Measurements from ENCODE around the gene PLA2G2D.

The PLA2G2D gene

DNA sequence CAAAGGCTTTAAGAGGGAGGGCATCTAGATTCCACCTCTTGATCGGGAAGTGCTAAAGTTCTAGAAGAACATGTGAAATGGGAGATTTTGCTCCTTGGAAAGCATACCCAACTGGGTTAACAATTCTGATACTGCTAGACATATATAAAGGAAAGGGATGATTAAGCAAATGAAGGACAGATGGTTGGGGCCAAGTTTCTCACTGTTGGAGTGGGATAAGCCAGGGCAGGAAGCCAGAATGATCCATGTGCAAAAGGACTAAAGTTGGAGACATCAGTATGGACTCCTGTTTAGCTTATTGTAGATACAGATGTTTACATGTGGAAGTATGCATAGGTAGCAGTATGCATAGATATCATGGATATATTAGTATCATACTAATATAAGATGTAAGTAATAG, 32.5 kb downstream of the PLA2G2D start:
- no peak for DNase-seq (ENCODE audit: low spot score)

DNA sequence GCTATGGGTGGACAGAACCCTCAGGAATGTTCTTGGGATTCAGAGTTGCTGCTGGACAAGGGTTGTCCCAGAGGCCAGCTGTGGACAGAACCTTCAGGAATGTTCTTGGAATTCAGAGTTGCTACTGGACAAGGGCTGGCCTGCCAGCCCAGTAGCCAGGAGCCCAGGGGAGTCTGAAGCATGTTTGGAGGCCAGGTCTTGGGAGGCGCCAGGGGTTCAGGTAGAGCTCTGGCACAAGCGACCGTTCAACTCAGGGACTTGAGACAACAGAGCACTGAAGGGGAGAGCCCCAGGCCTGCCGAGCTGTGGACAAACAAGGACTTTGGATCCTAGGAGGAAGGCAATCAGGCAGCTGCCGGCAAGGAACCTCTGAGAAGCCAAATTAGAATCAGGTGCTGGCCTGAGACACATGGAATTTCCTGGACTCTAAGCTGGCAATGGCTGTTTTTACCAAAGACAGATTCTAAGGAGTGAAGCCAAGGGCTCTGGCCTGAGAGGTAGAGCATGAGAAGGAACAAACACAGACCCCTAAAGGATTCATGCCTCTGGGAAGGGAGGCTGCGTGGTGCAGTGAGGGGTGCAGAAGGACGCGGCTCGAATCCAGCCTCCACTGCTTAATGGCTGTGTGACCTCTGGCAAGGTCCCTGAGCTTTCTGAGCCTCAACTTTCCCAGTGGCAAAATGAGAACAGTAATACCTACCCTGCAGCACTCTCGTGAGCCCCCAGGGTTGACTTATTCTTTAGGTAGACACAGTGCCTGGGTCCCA, 36.0 kb downstream of the PLA2G2D start:
- DNase-seq (ENCODE audit: low spot score): no peak

- no peak for DNase-seq (ENCODE audit: low spot score)
Measured at GRCh38 chr1:20082772-20083171, 36.6 kb downstream of the PLA2G2D start.

GRCh38 chr1:20081353-20081810, 38.0 kb downstream of the PLA2G2D start:
- no peak for DNase-seq (ENCODE audit: low spot score)

- no peak for DNase-seq (ENCODE audit: low spot score)
Measured at GRCh38 chr1:20080441-20081352, 38.6 kb downstream of the PLA2G2D start.

DNA sequence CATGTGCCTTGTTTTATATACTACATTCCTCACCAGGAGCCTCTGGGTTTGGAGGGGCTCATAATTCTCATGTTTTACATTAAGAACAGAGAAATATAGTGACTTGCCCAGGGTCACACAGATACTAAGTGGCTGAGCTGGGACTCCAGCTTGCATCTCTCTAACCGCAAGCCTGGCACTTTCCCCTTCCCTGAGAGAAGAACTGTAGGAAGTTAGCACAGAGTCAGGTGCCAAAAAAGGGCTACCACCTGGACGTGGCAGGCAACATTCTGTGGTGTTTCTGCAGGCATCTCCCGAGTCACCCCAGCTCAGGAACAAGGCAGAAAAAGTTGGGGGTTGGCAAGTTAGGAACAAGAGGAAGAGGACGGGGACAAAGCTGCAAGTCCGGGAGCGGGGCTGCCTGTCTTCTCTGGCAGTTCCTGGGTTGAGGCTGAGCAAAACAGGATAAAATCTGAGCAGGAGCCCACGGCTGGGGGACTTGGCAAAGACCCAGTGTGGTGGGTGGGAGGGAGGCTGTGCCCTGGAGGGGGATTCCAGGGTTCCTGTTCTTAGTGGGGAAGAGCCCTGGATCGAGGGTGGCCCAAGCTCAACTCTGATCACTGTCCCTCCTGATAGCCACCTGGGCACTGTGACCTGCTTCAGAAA, 39.6 kb downstream of the PLA2G2D start:
- DNase-seq (ENCODE audit: low spot score): no peak

DNA sequence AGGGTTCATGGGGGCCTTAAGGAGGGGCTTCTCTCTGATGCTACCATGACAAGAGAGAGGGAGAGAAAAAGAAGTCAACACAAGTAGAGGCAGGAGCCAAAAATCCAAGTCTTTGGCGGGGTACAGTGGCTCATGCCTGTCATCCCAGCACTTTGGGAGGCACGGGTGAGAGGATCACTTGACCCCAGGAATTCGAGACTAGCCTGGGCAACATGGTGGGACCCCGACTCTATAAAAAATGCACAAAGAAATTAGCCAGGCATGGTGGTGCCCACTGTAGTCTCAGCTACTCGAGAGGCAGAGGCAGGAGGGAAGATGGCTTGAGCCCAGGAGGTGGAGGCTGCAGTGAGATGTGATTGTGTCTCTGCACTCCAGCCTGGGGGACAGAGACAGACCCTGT, 40.6 kb downstream of the PLA2G2D start:
- no peak for DNase-seq (ENCODE audit: low spot score)

DNA sequence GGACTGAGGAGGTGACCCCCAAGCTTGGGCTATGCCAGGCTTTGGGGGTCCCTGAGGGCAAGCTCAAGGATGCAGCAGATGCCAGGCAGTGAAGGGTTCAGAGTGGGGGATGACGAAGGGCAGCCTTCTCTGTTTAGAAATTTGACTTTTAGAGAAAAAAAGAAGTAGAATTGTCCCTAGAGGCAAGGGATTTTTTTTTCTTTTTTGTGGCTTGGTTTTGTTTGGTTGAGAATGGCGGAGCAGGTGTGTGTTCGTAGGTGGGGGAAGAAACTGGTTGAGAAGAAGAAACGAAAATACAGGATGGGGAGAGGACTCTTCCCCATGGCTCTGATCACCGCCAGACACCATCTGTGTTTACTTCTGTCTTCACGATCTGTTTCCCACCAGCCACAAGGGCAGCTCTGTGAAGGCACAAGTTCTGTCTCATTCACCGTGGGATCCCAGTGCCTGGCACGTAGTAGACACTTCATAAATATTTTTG, 41.1 kb downstream of the PLA2G2D start:
- peak; percentile 10 for DNase-seq (ENCODE audit: low spot score)

DNA sequence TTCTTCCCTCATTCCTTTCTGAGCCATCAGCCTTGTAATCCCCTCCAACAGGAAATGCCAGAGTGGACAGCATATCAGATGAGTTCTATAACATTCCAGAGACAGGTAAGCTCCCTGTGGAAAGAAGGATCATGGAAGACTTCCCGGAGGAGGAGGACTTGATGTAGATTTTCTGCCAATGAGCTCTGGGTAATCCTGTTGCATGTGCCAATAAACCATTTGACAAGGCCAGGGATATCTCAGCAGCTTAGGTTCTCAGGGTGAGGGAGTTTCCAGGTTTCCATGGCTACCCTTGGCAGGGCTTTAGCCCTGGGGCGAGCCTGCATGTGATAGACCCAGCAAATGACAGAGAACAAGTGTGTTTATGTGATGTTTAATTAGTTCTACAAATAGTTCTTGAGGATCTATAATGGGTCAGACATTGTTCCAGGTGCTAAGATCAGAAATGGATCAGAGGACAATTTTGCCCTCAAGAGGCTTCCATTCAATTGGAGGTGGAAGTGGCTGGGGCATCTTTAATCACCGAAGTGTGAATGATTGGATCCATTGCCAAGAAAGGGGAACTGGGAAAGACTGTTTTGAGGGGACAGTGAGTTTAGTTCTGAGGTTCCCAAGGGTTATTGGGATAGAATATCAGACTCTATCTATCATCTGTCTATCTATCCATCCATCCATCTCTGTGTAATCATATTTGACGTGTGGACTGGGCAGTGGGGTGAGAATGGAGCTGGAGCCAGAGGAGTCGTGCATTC, 42.5 kb downstream of the PLA2G2D start:
- peak; percentile 14 for DNase-seq (ENCODE audit: low spot score)

- DNase-seq (ENCODE audit: low spot score): no peak
Measured at GRCh38 chr1:20076223-20076622, 43.1 kb downstream of the PLA2G2D start.

DNA sequence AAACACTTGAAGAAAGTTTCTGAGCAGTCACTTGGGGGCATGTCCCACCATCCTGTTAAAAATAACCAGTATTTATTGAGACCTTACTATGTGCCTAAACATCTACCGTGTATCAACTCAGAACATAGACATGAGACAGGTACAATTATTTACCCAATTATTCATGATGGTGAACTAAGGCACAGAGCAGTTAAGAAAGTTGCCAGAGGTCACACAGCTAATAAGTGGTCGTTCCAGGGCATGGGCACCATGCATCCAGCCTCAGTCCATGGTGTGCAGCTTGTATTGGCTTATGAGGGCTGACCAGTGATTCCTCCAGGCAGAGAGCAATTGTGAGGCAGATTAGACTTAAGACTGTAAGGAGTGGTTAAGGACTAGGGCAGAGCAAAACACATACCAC, 44.0 kb downstream of the PLA2G2D start:
- DNase-seq (ENCODE audit: low spot score): no peak

- DNase-seq (ENCODE audit: low spot score): no peak
Measured at GRCh38 chr1:20074725-20075171, 44.6 kb downstream of the PLA2G2D start.

DNA sequence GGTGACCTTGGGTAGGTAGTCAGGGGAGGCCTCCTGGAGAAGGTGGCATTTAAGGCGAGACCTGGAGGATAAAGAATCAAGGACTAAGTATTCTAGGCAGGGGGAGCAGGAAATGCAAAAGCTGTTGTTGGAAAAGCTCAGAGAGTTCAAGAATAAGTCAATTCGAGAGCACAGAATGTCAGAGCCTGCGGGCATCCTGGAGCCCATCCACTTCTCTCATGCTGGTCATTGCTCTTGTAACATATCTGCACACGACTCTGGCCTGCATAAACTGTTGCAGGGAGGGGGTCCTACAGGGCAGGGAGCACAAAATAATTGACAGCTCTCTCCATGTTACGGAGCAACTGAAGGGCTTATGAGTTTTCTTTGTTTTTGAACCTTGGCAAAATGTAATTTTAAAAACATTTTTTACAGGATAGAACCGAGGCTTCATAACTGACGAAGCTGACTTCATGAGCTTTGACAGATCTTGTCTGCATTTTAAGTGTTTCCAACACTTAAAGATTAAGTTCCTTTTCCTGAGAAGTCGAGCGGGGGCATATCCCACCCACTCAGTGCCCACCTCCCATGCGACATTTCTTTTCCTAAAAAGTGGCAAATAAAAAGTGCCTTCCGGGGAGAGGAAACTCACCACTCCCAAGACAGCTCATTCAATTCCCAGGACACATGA, 45.1 kb downstream of the PLA2G2D start:
- DNase-seq (ENCODE audit: low spot score): no peak

- DNase-seq (ENCODE audit: low spot score): no peak
Measured at GRCh38 chr1:20073256-20073655, 46.1 kb downstream of the PLA2G2D start.

DNA sequence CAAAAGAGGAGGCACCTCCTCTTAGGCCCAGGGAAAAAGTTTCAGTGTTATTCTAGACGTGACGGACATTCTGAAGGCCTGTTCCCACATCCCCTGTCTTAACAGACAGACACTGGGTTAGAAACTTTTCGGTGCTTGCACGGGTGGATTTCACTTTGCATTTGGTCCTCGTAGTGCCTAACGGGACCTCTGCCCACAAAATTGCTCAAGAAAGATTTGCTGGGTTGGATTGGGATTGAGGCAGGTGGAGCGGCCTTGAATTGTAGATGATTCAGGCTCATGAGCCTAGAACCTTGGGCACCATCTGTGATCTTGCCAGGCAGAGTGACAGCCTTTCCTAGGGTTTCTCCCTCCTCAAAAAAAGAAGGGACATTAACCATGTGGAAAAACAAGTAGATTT, 46.6 kb downstream of the PLA2G2D start:
- no peak for DNase-seq (ENCODE audit: low spot score)

GRCh38 chr1:20071416-20071815, 47.9 kb downstream of the PLA2G2D start:
- no peak for DNase-seq (ENCODE audit: low spot score)

DNA sequence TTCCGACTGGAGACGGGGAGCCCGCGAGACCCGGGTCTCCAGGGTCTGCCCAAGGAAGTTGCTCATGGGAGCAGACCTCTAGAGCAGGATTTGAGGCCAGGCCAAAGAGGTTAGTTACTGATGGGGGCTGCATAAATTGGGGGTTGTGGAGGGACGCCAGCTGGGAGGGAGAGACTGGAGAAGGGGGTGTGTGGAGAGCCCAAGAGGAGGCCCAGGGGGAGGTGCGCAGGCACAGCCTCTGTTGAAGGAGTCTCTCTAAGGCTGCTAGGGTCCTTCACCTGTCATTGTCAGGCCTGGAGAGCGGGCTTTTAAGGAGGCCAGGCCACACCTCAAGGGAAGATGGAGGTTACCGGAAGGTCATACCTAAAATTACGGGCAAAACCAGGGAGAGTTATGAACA, 49.0 kb downstream of the PLA2G2D start:
- DNase-seq (ENCODE audit: low spot score): no peak

GRCh38 chr1:20069874-20070273, 49.5 kb downstream of the PLA2G2D start, which contains the start of gene PLA2G5:
Gene PLA2G5, plus strand, starts transcription at chr1:20070194. Its CDS starts 14,637 bp downstream, at chr1:20084831.
- DNase-seq (ENCODE audit: low spot score): no peak

- DNase-seq (ENCODE audit: low spot score): no peak
Measured at GRCh38 chr1:20068722-20069121, 50.6 kb downstream of the PLA2G2D start.

DNA sequence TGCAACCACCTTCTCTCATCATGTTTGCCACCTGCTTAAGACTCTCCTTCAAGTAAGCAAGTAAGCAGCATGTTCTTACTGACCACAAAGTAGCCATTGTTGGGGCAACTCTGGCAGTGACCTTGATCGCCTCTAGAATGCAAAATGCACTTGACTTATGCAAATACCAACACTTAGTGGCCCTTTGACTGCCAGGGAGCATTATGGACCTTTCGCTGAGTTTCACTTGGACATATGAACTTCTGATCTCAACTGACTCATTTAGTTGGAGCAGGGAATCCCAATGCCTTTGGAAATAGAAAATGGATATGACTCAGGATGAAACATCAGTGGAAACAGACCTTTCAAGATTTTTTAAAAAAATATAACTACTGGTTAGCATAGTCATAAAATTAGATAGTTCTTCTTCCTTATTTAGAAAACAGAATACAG, 55.5 kb downstream of the PLA2G2D start:
- no peak for DNase-seq (ENCODE audit: low spot score)
